ENCODE data around the gene PTPRM.

DNA sequence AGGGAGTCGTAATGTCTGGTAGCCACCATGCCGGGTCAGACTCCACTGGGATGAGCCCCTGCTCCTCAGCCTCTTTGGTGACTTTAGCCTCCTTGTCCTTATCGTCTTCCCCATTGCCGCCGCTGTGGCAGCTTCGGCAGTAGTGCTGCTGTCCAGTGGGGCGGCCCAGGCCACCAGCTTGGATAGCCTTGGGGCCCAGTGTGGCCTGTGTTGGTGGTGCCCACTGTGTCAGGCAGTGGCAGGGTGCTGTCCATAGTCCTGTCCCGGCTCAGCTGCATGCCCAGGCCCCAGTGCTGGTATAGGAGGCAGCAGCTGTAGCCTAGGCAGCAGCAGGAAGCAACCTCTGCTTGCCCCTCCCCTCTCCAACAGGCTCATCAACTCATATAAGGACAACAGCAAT is 845.0 kb downstream of the PTPRM start:
- TF ChIP-seq YY1 (tag by site-specific recombination; IDR thresholded peaks at IDR 0.05) (no peak), ZNF324 (tag by site-specific recombination; IDR thresholded peaks at IDR 0.05) (no peak), MZF1 (tag by site-specific recombination; IDR thresholded peaks at IDR 0.05; ENCODE audit: borderline replicate concordance) (no peak), ZFP37 (tag by site-specific recombination; IDR thresholded peaks at IDR 0.05) (no peak), ZNF777 (tag by site-specific recombination; IDR thresholded peaks at IDR 0.05; ENCODE audit: borderline replicate concordance) (no peak), ZNF239 (tag by site-specific recombination; IDR thresholded peaks at IDR 0.05) (no peak), ZNF133 (tag by site-specific recombination; IDR thresholded peaks at IDR 0.05) (no peak)
- TF ChIP-seq, protein P1, sequence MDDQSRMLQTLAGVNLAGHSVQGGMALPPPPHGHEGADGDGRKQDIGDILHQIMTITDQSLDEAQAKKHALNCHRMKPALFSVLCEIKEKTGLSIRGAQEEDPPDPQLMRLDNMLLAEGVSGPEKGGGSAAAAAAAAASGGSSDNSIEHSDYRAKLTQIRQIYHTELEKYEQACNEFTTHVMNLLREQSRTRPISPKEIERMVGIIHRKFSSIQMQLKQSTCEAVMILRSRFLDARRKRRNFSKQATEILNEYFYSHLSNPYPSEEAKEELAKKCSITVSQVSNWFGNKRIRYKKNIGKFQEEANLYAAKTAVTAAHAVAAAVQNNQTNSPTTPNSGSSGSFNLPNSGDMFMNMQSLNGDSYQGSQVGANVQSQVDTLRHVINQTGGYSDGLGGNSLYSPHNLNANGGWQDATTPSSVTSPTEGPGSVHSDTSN (CRISPR knock-in tag; IDR thresholded peaks at IDR 0.05) = no peak
- TF ChIP-seq, protein P2, sequence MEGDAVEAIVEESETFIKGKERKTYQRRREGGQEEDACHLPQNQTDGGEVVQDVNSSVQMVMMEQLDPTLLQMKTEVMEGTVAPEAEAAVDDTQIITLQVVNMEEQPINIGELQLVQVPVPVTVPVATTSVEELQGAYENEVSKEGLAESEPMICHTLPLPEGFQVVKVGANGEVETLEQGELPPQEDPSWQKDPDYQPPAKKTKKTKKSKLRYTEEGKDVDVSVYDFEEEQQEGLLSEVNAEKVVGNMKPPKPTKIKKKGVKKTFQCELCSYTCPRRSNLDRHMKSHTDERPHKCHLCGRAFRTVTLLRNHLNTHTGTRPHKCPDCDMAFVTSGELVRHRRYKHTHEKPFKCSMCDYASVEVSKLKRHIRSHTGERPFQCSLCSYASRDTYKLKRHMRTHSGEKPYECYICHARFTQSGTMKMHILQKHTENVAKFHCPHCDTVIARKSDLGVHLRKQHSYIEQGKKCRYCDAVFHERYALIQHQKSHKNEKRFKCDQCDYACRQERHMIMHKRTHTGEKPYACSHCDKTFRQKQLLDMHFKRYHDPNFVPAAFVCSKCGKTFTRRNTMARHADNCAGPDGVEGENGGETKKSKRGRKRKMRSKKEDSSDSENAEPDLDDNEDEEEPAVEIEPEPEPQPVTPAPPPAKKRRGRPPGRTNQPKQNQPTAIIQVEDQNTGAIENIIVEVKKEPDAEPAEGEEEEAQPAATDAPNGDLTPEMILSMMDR (tag by site-specific recombination; IDR thresholded peaks at IDR 0.05) = no peak

Measured in HEK293 (cell line).